GM12873 (cell line): Measurements from ENCODE around the gene CA7.

Experiments used
- CTCF ChIP-seq: IDR thresholded peaks from 2 replicates; pipeline ENCODE4 v1.5.1; 2012; ENCODE audit warnings: low read depth, mild to moderate bottlenecking, moderate library complexity, low read length, control low read depth; ENCODE audit not compliant: insufficient read depth; ENCODE audit errors: missing control alignments

Gene CA7

DNA sequence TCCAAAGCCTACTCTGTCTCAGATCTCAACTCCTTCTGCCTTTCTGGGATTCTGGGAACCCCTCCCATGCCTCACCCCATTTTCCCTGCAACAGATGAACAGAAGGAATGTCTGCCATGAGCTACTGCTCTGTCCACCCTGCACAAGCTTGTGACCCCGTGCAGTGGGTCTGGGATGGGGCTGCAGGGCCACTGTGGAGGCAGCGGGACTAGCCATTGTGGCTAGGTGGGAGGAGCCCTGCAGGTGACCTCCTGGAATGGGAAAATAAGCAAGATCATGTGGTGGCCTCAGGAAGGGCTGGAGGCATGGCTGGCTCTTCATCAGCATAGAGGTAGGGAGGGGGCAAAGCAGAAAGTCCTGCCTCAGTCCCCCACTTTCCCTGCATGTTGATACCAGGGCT, 49.8 kb downstream of the CA7 start:
- TF ChIP-seq CTCF: no peak

- TF ChIP-seq CTCF: peak; percentile 94
These were observed 50.9 kb downstream of the CA7 start for GRCh38 chr16:66894948-66895688.

GRCh38 chr16:66895689-66895979, 51.4 kb downstream of the CA7 start:
- no peak for TF ChIP-seq CTCF

DNA sequence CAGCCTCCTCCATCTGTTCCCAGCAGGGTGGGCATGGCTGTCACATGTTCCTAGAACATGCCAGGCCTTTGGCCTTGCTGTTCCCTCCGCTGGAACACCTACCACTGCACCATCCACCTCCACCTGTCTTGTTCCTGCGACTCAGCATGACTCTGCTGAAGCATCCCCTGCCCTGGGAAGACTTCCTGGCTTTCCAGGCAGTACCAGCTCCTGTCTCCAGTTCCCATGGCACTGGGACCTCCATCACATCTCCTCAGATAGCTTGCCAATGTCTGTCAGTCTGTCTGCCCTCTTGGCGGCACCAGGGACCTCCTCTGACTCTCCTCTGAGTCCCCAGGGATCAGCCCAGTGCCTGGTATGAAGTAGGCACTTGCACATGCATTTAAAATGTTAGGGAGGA, 51.8 kb downstream of the CA7 start:
- TF ChIP-seq CTCF: no peak

DNA sequence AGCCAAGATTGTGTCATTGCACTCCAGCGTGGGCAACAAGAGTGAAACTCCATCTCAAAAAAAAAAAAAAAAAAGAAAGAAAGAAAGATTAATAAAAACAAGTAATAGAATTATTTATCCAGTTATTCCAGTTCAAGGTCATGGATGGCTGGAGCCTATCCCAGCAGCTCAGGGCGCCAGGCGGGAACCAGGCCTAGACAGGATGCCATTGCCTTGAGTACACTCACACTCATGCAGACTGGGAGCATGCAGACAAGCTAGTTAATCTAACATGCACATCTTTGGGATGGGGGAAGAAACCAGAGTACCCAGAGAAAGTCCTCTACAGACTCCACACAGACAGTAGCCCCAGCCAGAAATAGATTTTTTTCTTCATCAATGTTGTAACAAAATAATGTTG, 54.0 kb downstream of the CA7 start:
- TF ChIP-seq CTCF: no peak

- TF ChIP-seq CTCF: no peak
These were observed 54.7 kb downstream of the CA7 start for GRCh38 chr16:66898933-66899309.

DNA sequence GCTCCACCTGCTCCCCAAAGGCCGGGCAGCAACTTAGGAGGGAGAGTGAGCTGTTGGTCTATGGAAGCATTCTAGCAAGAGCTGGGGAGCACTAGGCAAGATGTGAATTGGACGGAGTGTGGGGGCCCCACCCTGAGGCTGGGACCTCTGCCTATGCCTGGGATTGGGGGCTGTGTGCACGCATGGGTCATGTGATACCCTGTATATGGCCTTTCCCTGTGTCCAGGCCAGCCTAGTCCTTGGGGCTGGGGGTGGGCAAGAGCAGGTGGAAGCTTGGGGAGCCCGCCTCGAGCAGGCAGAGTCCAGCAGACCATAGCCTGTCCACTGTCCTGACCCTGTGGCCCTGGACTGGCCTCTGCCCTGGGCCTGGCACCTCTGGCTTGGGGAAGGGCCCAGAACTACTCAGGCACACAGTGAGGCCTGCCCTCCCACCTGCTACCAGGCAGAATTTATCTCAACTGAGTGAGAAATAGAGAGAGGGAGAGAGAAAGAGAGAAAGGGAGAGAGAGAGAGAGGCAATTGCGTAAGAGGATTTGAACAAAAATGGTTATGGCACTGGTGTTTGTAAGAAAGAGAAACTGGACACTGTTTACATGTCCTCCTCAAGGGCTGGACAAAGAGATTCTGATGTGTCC, 55.2 kb downstream of the CA7 start:
- no peak for TF ChIP-seq CTCF
